Epithelial cell of proximal tubule (primary cell): ENCODE measurements around the gene SLC17A8. TPM values are rescaled to one million over a fixed set of nuclear protein-coding genes. Genes with fewer than 3 reads are reported as not detected.
A peak's percentile ranks its signal among the peaks of the same experiment; 100 is the strongest.
"Not testable (repeated sequence)": the region's sequence is repeated elsewhere in the genome, so short reads cannot be mapped to it uniquely, and the experiment has no call there.

Experiments
- DNase-seq: peaks from one replicate; pipeline ENCODE4 v3.0.0-alpha.2; 2011; ENCODE audit warnings: low read depth
- H3K4me3 ChIP-seq: 2 replicates; pipeline ENCODE4 v1.5.1; 2011; ENCODE audit warnings: low read depth, mild to moderate bottlenecking, low read length
- total RNA-seq: library from RNA; depleted of rRNA; stranded (reverse); fragments of >200 nt; gene quantifications from 2 replicates; pipeline ENCODE4 v1.2.3, GENCODE V29; 2015
- TF ChIP-seq, protein P1 (sequence below): conservative IDR thresholded peaks from 2 replicates; pipeline ENCODE4 v1.5.1; 2012; ENCODE audit warnings: low read depth, mild to moderate bottlenecking, low read length

Gene SLC17A8
- total RNA-seq, 1 donor from 2014 or later: not detected

DNA sequence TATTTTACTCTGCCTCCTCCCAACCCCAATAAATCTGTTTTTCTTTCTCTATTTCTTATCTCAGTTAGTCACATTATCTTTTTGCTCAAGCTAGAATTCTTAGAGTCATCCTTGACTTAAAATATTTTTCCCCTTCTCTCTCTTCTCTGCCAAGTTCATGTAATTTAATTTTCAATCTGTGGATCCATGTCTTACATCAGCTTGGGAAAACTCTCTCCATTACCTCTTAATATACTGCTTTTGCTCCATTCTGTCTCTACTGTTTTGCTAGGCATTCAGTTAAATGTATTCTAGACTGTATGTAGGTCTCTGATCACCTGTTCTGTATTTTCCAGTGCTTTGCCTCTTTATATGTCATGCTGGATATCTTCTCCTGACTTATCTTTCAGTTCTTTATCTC is 65.8 kb downstream of the SLC17A8 start:
- DNase-seq: no peak
- H3K4me3 ChIP-seq: no peak overlapping the region
- TF ChIP-seq, protein P1, sequence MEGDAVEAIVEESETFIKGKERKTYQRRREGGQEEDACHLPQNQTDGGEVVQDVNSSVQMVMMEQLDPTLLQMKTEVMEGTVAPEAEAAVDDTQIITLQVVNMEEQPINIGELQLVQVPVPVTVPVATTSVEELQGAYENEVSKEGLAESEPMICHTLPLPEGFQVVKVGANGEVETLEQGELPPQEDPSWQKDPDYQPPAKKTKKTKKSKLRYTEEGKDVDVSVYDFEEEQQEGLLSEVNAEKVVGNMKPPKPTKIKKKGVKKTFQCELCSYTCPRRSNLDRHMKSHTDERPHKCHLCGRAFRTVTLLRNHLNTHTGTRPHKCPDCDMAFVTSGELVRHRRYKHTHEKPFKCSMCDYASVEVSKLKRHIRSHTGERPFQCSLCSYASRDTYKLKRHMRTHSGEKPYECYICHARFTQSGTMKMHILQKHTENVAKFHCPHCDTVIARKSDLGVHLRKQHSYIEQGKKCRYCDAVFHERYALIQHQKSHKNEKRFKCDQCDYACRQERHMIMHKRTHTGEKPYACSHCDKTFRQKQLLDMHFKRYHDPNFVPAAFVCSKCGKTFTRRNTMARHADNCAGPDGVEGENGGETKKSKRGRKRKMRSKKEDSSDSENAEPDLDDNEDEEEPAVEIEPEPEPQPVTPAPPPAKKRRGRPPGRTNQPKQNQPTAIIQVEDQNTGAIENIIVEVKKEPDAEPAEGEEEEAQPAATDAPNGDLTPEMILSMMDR: no peak

DNA sequence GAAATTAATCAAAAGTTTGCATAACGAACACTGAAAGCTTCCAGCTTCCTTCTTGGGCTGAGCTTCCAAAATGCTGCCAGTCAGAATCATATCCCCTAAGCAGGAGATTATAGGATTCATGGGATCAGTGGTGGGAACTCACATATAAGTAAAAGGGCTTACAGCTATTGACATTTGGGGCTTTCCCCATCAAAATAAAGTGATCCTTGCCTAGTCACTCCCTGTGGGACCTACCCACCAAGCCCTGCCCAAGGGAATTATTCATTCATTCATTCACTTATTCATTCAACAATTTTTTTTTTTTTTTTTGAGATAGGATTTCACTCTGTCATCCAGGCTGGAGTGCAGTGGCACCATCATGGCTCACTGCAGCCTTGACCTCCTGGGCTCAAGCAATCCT is 69.3 kb downstream of the SLC17A8 start:
- TF ChIP-seq, protein P1: no peak
- DNase-seq: no peak
- H3K4me3 ChIP-seq: no peak overlapping the region

DNA sequence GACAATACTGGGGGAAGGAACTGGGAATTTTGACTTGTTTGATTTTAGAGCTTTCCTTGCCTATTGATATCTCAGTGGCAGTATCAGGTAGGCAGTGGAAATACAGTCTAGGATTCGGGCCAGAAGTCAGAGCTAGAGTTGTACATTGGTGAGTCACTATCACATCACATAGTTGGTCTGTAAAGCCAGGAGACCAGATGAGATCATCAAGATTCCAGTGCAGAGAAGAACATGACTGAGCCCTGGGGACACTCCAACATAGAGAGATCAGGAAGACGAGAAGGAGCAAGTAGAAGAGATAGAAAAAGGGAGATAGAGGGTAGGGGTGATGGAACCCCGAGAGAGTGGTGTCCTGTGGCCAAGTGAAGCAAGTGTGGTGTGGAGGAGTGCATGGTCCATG is 70.2 kb downstream of the SLC17A8 start:
- H3K4me3 ChIP-seq: no peak overlapping the region
- TF ChIP-seq, protein P1: no peak
- DNase-seq: peak; percentile 84

DNA sequence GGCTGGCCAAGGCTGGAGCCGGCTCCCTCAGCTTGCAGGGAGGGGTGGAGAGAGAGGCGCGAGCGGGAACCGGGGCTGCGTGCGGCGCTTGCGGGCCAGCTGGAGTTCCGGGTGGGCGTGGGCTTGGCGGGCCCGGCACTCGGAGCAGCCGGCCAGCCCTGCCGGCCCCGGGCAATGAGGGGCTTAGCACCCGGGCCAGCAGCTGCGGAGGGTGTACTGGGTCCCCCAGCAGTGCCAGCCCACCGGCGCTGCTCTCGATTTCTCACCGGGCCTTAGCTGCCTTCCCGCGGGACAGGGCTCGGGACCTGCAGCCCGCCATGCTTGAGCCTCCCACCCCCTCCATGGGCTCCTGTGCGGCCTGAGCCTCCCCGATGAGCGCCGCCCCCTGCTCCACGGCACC is 73.4 kb downstream of the SLC17A8 start:
- not testable (repeated sequence) for DNase-seq, H3K4me3 ChIP-seq

DNA sequence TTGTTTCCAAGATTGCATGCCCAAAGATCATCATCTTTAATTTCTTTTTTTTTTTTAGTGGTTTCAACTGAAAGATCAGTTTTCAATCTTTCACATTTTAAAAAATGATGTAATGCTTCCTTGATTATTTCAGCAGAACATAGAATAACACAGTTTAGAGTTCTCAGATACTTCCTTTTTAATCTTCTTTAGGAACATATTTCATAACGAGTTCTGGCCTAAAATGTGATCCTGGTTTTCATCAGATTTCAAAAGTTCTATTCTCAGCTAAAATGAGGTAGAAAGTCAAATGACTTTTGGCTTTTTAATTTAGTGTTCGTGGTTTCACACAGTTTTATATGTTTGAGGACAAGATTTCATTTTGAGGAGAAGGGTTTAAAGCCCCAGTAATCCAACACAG is 76.8 kb downstream of the SLC17A8 start:
- no peak for DNase-seq

DNA sequence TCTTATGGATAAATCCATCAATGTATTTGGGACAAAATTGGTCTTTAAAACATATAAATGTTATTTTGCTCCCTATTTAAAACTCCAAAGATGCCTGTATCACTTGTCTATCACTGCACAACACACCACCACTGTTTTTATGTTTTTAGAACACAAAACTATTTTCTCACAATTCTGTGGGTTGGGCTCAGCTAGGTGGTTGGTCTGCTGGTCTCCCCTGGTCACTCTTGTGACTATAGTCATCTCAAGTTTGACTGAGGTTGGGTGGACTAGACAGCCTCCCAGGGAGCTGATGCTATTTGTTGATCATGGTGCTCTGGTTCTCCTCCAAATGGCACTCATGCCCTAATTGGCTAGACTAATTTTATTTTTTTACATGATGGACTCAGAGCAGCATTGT is 77.3 kb downstream of the SLC17A8 start:
- TF ChIP-seq, protein P1: no peak
- DNase-seq: no peak
- H3K4me3 ChIP-seq: no peak overlapping the region

More for the DNA sequence above, 76.8 kb downstream of the SLC17A8 start:
- TF ChIP-seq, protein P1: no peak
- no peak overlapping the region for H3K4me3 ChIP-seq

DNA sequence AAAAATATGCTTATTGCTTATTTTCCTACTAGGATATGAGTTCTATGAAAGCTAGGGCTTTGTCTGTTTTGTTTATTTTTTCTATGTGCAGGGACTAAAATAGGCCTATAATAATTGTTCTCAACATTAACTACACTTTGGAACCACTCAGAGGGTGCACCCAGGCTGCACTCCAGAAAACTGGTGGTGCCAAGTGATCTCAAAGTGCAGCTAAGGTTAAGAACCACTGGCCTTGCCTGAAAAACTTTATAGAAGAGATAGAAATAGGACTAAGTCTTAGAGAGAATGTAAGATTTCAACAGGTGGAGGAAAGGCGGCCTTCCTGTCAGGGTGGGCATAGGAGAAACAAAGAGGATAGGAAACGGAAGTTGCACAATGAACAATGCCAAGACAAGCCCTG is 79.1 kb downstream of the SLC17A8 start:
- TF ChIP-seq, protein P1: no peak
- DNase-seq: no peak
- H3K4me3 ChIP-seq: no peak overlapping the region
